H1 (cell line): ENCODE data around the gene SLC6A19. TPM values are rescaled to one million over a fixed set of nuclear protein-coding genes. Genes with fewer than 3 reads are reported as not detected.

Source experiments
- CTCF ChIA-PET: fragments of 300-600 bp; sonication (Branson Sonifier 250); formaldehyde crosslinking; loops from one replicate; lab custom pipeline; 2021; ENCODE audit not compliant: partially characterized antibody; lab: Charles Lee
- POLR2A ChIA-PET: fragments of 300-600 bp; sonication (Branson Sonifier 250); formaldehyde crosslinking; loops from one replicate; lab custom pipeline; 2021; ENCODE audit warnings: inconsistent platforms; ENCODE audit not compliant: partially characterized antibody; lab: Charles Lee
- DNase-seq, 2 experiments: peaks; one replicate each; pipeline versions ENCODE4 v3.0.0 to v3.0.0-alpha.2; 2010 to 2022; ENCODE audit warnings: low spot score in 2 of 2, low read depth in 1 of 2, mixed read lengths in 1 of 2
- FAIRE-seq: peaks from 2 replicates; lab custom pipeline; 2011; peaks lifted over from hg19 to GRCh38; lab: Jason Lieb, UNC
- H2AFZ ChIP-seq: 2 replicates; pipeline ENCODE4 v1.8.1; 2012; ENCODE audit warnings: low read length, inconsistent platforms
- H2AK5ac ChIP-seq: 2 replicates; pipeline ENCODE4 v1.6.1; 2013; ENCODE audit warnings: low read depth, low read length
- H2BK120ac ChIP-seq: replicated peaks from 2 replicates; pipeline ENCODE3; 2013; ENCODE audit warnings: low read depth, low read length, inconsistent platforms
- H2BK12ac ChIP-seq: 2 replicates; pipeline ENCODE4 v1.6.1; 2013; ENCODE audit warnings: low read depth, low read length
- H2BK15ac ChIP-seq: 2 replicates; pipeline ENCODE4 v1.6.1; 2013; ENCODE audit warnings: low read length
- H2BK20ac ChIP-seq: 2 replicates; pipeline ENCODE4 v1.6.1; 2013; ENCODE audit warnings: low read length
- H2BK5ac ChIP-seq: 2 replicates; pipeline ENCODE4 v1.6.1; 2013; ENCODE audit warnings: low read depth, low read length
- H3K14ac ChIP-seq: 2 replicates; pipeline ENCODE4 v1.6.1; 2013; ENCODE audit warnings: inconsistent platforms; ENCODE audit not compliant: insufficient read length
- H3K18ac ChIP-seq: 2 replicates; pipeline ENCODE4 v1.6.1; 2013; ENCODE audit warnings: low read length; ENCODE audit errors: extremely low read depth
- H3K23ac ChIP-seq: 2 replicates; pipeline ENCODE4 v1.6.1; 2013; ENCODE audit warnings: inconsistent platforms; ENCODE audit not compliant: insufficient read length
- H3K23me2 ChIP-seq: 2 replicates; pipeline ENCODE4 v1.6.1; 2013; ENCODE audit warnings: low read depth, low read length
- H3K27ac ChIP-seq: 2 replicates; pipeline ENCODE4 v1.6.1; 2011; ENCODE audit warnings: low read depth, low read length, inconsistent platforms
- H3K27me3 ChIP-seq, 4 experiments: replicated peaks in 1 of 4; 1 replicate in 1 of 4; 2 replicates in 3 of 4; pipeline versions ENCODE4 v1.6.1 to v1.8.1; 2011 to 2013; ENCODE audit warnings: low read length in 3 of 4, mild to moderate bottlenecking in 3 of 4, inconsistent platforms in 2 of 4, mixed read lengths in 2 of 4, moderate library complexity in 1 of 4; ENCODE audit not compliant: control insufficient read depth in 3 of 4, insufficient read depth in 3 of 4; ENCODE audit errors: extremely low read depth in 1 of 4
- H3K36me3 ChIP-seq, 4 experiments: 2 replicates each; pipeline versions ENCODE4 v1.6.1 to v1.8.1; 2011 to 2013; ENCODE audit warnings: mild to moderate bottlenecking in 4 of 4, low read length in 3 of 4, moderate library complexity in 2 of 4, control low read depth in 1 of 4, inconsistent platforms in 1 of 4; ENCODE audit not compliant: insufficient read depth in 4 of 4, control insufficient read depth in 2 of 4
- H3K4ac ChIP-seq: replicated peaks from 2 replicates; pipeline ENCODE3; 2013; ENCODE audit warnings: low read length, low read depth, mixed read lengths, inconsistent platforms; ENCODE audit not compliant: insufficient read length
- H3K4me1 ChIP-seq, 4 experiments: replicated peaks in 1 of 4; 1 replicate in 1 of 4; 2 replicates in 3 of 4; pipeline versions ENCODE4 v1.6.1 to v1.8.1; 2011 to 2013; ENCODE audit warnings: low read length in 3 of 4, inconsistent platforms in 2 of 4, mixed read lengths in 1 of 4; ENCODE audit not compliant: insufficient read depth in 4 of 4, control insufficient read depth in 3 of 4
- H3K4me2 ChIP-seq, 2 experiments: 2 replicates each; pipeline versions ENCODE4 v1.6.1 to v1.8.1; 2011 to 2013; ENCODE audit warnings: low read depth in 2 of 2, low read length in 2 of 2, control low read depth in 1 of 2, inconsistent platforms in 1 of 2, mild to moderate bottlenecking in 1 of 2; ENCODE audit not compliant: insufficient read depth in 1 of 2
- H3K4me3 ChIP-seq, 4 experiments: fragments of 200-600, 300-600 bp in 1 of 4; sonication (generic), shearing (Covaris generic), sonication (Bioruptor Twin) in 1 of 4; 2 replicates each; pipeline versions ENCODE4 v1.5.1 to v1.8.1; 2011 to 2016; ENCODE audit warnings: low read length in 4 of 4, low read depth in 3 of 4, control low read depth in 2 of 4, inconsistent platforms in 2 of 4, mild to moderate bottlenecking in 2 of 4, mixed read lengths in 1 of 4, moderate library complexity in 1 of 4; ENCODE audit not compliant: insufficient read depth in 2 of 4; ENCODE audit errors: extremely low read depth in 1 of 4
- H3K56ac ChIP-seq: replicated peaks from 2 replicates; pipeline ENCODE3; 2013; ENCODE audit warnings: low read depth, mild to moderate bottlenecking, mixed read lengths, low read length, inconsistent platforms; ENCODE audit not compliant: insufficient read length
- H3K79me1 ChIP-seq: 2 replicates; pipeline ENCODE4 v1.6.1; 2013; ENCODE audit warnings: low read depth, low read length, control low read depth
- H3K79me2 ChIP-seq, 2 experiments: 2 replicates each; pipeline versions ENCODE4 v1.6.1 to v1.8.1; 2012 to 2013; ENCODE audit warnings: low read length in 2 of 2, mild to moderate bottlenecking in 2 of 2, inconsistent platforms in 1 of 2; ENCODE audit not compliant: insufficient read depth in 2 of 2, control insufficient read depth in 1 of 2
- H3K9ac ChIP-seq, 4 experiments: replicated peaks in 1 of 4; 1 replicate in 1 of 4; 2 replicates in 3 of 4; pipeline versions ENCODE4 v1.6.1 to v1.8.1; 2011 to 2013; ENCODE audit warnings: low read depth in 3 of 4, low read length in 3 of 4, control low read depth in 2 of 4, mild to moderate bottlenecking in 2 of 4, moderate library complexity in 2 of 4, inconsistent platforms in 1 of 4; ENCODE audit errors: extremely low read depth in 1 of 4
- H3K9me3 ChIP-seq, 2 experiments: 2 replicates each; pipeline versions ENCODE4 v1.6.1 to v1.8.1; 2012 to 2013; ENCODE audit warnings: mild to moderate bottlenecking in 2 of 2, moderate library complexity in 2 of 2, control low read depth in 1 of 2, inconsistent platforms in 1 of 2, low read depth in 1 of 2, low read length in 1 of 2, mixed read lengths in 1 of 2; ENCODE audit not compliant: insufficient read depth in 2 of 2
- H4K20me1 ChIP-seq, 2 experiments: replicated peaks in 1 of 2; 2 replicates each; pipeline versions ENCODE3 to v1.8.1; 2011 to 2013; ENCODE audit warnings: inconsistent platforms in 2 of 2, low read length in 2 of 2, mild to moderate bottlenecking in 1 of 2; ENCODE audit not compliant: insufficient read depth in 2 of 2, control insufficient read depth in 1 of 2
- H4K5ac ChIP-seq: 2 replicates; pipeline ENCODE4 v1.6.1; 2013; ENCODE audit warnings: low read length, low read depth, mixed read lengths, inconsistent platforms; ENCODE audit not compliant: insufficient read length
- H4K8ac ChIP-seq: 2 replicates; pipeline ENCODE4 v1.8.0; 2013; ENCODE audit warnings: mild to moderate bottlenecking, moderate library complexity, low read length, inconsistent platforms; ENCODE audit not compliant: insufficient read depth; ENCODE audit errors: extremely low read depth
- H4K91ac ChIP-seq: replicated peaks from 2 replicates; pipeline ENCODE3; 2013; ENCODE audit warnings: low read length, mixed read lengths, inconsistent platforms; ENCODE audit not compliant: insufficient read length
- ATF2 ChIP-seq: IDR thresholded peaks from 2 replicates; pipeline ENCODE4 v1.6.1; 2012; ENCODE audit warnings: low read length, inconsistent platforms
- EP300 ChIP-seq, 2 experiments: IDR thresholded peaks; 1 replicate in 1 of 2; 2 replicates in 1 of 2; pipeline ENCODE4 v1.6.1; 2011 to 2012; ENCODE audit warnings: low read depth in 2 of 2, low read length in 2 of 2, mild to moderate bottlenecking in 2 of 2, borderline replicate concordance in 1 of 2, inconsistent platforms in 1 of 2, moderate library complexity in 1 of 2
- FOSL1 ChIP-seq: IDR thresholded peaks from 2 replicates; pipeline ENCODE4 v1.6.1; 2011; ENCODE audit warnings: mild to moderate bottlenecking, low read depth, low read length, moderate library complexity; ENCODE audit not compliant: insufficient read depth
- GABPA ChIP-seq: IDR thresholded peaks from 2 replicates; pipeline ENCODE4 v1.6.1; 2011; ENCODE audit warnings: mild to moderate bottlenecking, low read length, moderate library complexity, borderline replicate concordance; ENCODE audit not compliant: insufficient read depth
- GTF2F1 ChIP-seq: IDR thresholded peaks from 2 replicates; pipeline ENCODE4 v1.6.1; 2012; ENCODE audit warnings: low read depth, low read length, improper control_type of control experiment, borderline replicate concordance
- MAX ChIP-seq: IDR thresholded peaks from 2 replicates; pipeline ENCODE4 v1.6.1; 2012; ENCODE audit warnings: inconsistent platforms
- RBBP5 ChIP-seq: IDR thresholded peaks from 2 replicates; pipeline ENCODE4 v1.7.1; 2012; ENCODE audit warnings: low read depth, mild to moderate bottlenecking, inconsistent platforms, low read length, moderate library complexity, borderline replicate concordance
- RFX5 ChIP-seq: IDR thresholded peaks from 2 replicates; pipeline ENCODE4 v1.6.1; 2011; ENCODE audit warnings: low read depth, low read length, improper control_type of control experiment, borderline replicate concordance
- TEAD4 ChIP-seq: IDR thresholded peaks from 2 replicates; pipeline ENCODE4 v1.6.1; 2012; ENCODE audit warnings: low read depth, low read length, inconsistent platforms, mixed read lengths
- WGBS, 2 experiments: shearing (Covaris generic) in 1 of 2; methylation state at CpG; one replicate each; pipeline versions ENCODE4 v1.1.6 to v1.1.7; 2013 to 2015; ENCODE audit warnings: low lambda C conversion rate in 2 of 2, mixed read lengths in 2 of 2, inconsistent platforms in 1 of 2, low coverage in 1 of 2, missing lambda C conversion rate in 1 of 2; ENCODE audit not compliant: insufficient replicate concordance in 2 of 2, insufficient coverage in 1 of 2, insufficient read length in 1 of 2; ENCODE audit errors: extremely low coverage in 1 of 2, missing lambda C conversion rate in 1 of 2; 5-methylcytosine and 5-hydroxymethylcytosine counted together
- polyA plus RNA-seq, 7 experiments: library from polyadenylated mRNA; depleted of rRNA in 3 of 7; stranded (reverse) in 5 of 7; unstranded in 2 of 7; fragments of >200 nt in 5 of 7; fragments of 200-250 nt in 2 of 7; gene quantifications; 1 replicate in 5 of 7; 2 replicates in 1 of 7; 4 replicates in 1 of 7; pipeline versions ENCODE4 v1.2.1 to v1.2.3, GENCODE V29; 2011 to 2013; ENCODE audit warnings: missing spikeins in 2 of 7, mixed read lengths in 2 of 7
- total RNA-seq: library from RNA; stranded (reverse); fragmentation: NEBNext Ultra II Directional; extraction: Animal tissue kit (Norgen Biotek cat#: 25700); gene quantifications from 2 replicates; pipeline ENCODE4 v1.2.1, GENCODE V29; 2021

The SLC6A19 gene
- total and polyA plus RNA-seq, 2 of the 8 experiments (the other 6 are each of a cell fraction or from before 2014, with no cell fraction given) = 0.02 TPM; not detected in 1

GRCh38 chr5:1187234-1187949 is 14.0 kb upstream of the SLC6A19 start:
- Histone ChIP-seq H3K23ac (no peak overlapping the region), H2AFZ (no peak overlapping the region), H3K4ac (no peak overlapping the region), H3K27ac (no peak overlapping the region), H4K91ac (no peak overlapping the region), H2BK120ac (no peak overlapping the region), H3K79me1 (no peaks in the 10 kb centered on the region), H4K5ac (no peak overlapping the region), H3K4me2 (no peak overlapping the region), H2BK20ac (no peak overlapping the region), H4K20me1 (no peaks in the 10 kb centered on the region), H2AK5ac (no peak overlapping the region), H3K14ac (no peak overlapping the region), H3K23me2 (peaks cover 2% of the 10 kb centered on the region; the same call in 1 of the 2 replicates), H3K79me2 (no peaks in the 10 kb centered on the region), H2BK12ac (no peak overlapping the region), H3K56ac (no peak overlapping the region), H4K8ac (no peak overlapping the region; the same call in 1 of the 2 replicates), H3K18ac (no peak overlapping the region), H3K27me3 (no peaks in the 10 kb centered on the region), H2BK15ac (no peak overlapping the region), H3K4me3 (no peak overlapping the region), H2BK5ac (no peak overlapping the region), H3K4me1 (peaks cover 0 to 3% (median 0%) of the 10 kb centered on the region in 4 experiments; a peak in 1 of 7 replicates), H3K36me3 (no peaks in the 10 kb centered on the region), H3K9me3 (peaks cover 0 to 3% of the 10 kb centered on the region in 2 experiments; a peak in 1 of 4 replicates), H3K9ac (no peak overlapping the region)
- FAIRE-seq (no peak), DNase-seq (no peak)
- ChIA-PET POLR2A (no interaction called here), CTCF (interaction anchor here (0.7 to 1.4 kb wide), 4 partner anchors 13 to 204 kb away, joined by 3 to 5 read pairs (median 4); no protein-coding TSS in a partner anchor)
- WGBS, 2 experiments = 87% methylated on average over 11 of the region's 18 CpGs; no CpG with 5 or more reads in 1 of the 2 experiments
- TF ChIP-seq RFX5 (no peak), TEAD4 (no peak), GABPA (no peak), RBBP5 (no peak), ATF2 (no peak), MAX (no peak), GTF2F1 (no peak), FOSL1 (no peak), EP300 (IDR thresholded peaks at IDR 0.05; ENCODE audit: borderline replicate concordance in 1 of 2, low read depth in 2 of 2, low read length in 2 of 2) (no peak)
